Vagina (tissue), 2 donors: ENCODE results near the gene ZNHIT3. TPM values are rescaled to one million over a fixed set of nuclear protein-coding genes. Genes with fewer than 3 reads are reported as not detected.

Source experiments
- DNase-seq, 2 donors: peaks; one replicate each; pipeline ENCODE4 v3.0.0-alpha.2; 2017; ENCODE audit errors: extremely low spot score in 2 of 2
- H3K27ac ChIP-seq: fragments of 200-600 bp; sonication (generic); one replicate; pipeline ENCODE4 v1.5.1; 2019
- H3K27me3 ChIP-seq: fragments of 200-600 bp; sonication (generic); one replicate; pipeline ENCODE4 v1.5.1; 2019
- H3K36me3 ChIP-seq, 2 donors: fragments of 200-600 bp; sonication (generic); one replicate each; pipeline ENCODE4 v1.5.1; 2017 to 2019
- H3K4me1 ChIP-seq: fragments of 200-600 bp; sonication (generic); one replicate; pipeline ENCODE4 v1.5.1; 2019
- H3K4me3 ChIP-seq, 2 donors: fragments of 200-600 bp; sonication (generic); 1 replicate in 1 of 2; 2 replicates in 1 of 2; pipeline ENCODE4 v1.5.1; 2016 to 2019
- H3K9me3 ChIP-seq: fragments of 200-600 bp; sonication (generic); one replicate; pipeline ENCODE4 v1.5.1; 2019
- CTCF ChIP-seq, 3 experiments: fragments of 450-650 bp in 2 of 3; fragments of 200-600 bp in 1 of 3; sonication (generic) in 1 of 3; IDR thresholded peaks; one replicate each; pipeline ENCODE4 v1.5.1; 2017 to 2019; ENCODE audit warnings: antibody characterized with exemption in 3 of 3, mild to moderate bottlenecking in 2 of 3, moderate library complexity in 2 of 3
- POLR2A ChIP-seq, 2 donors: fragments of 450-650 bp; IDR thresholded peaks; one replicate each; pipeline ENCODE4 v1.6.1; 2017; ENCODE audit warnings: antibody characterized with exemption in 2 of 2, mild to moderate bottlenecking in 2 of 2, moderate library complexity in 2 of 2
- POLR2AphosphoS5 ChIP-seq, 2 donors: sonication (generic); formaldehyde crosslinking; IDR thresholded peaks; one replicate each; pipeline ENCODE4 v1.9.0; 2017; ENCODE audit warnings: antibody characterized with exemption in 2 of 2, mild to moderate bottlenecking in 2 of 2, low read depth in 1 of 2; ENCODE audit not compliant: insufficient read depth in 1 of 2
- intact Hi-C: fragments of 100-400 bp; cut with DNase I; formaldehyde crosslinking; loops from one replicate; pipeline ENCODE4 v1.15.1; 2023
- total RNA-seq: library from RNA; depleted of rRNA; stranded (reverse); fragments of >200 nt; gene quantifications from one replicate; pipeline ENCODE4 v1.2.3, GENCODE V29; 2016

ZNHIT3 gene
- total RNA-seq, 1 donor from 2014 or later = 13.5 TPM

DNA sequence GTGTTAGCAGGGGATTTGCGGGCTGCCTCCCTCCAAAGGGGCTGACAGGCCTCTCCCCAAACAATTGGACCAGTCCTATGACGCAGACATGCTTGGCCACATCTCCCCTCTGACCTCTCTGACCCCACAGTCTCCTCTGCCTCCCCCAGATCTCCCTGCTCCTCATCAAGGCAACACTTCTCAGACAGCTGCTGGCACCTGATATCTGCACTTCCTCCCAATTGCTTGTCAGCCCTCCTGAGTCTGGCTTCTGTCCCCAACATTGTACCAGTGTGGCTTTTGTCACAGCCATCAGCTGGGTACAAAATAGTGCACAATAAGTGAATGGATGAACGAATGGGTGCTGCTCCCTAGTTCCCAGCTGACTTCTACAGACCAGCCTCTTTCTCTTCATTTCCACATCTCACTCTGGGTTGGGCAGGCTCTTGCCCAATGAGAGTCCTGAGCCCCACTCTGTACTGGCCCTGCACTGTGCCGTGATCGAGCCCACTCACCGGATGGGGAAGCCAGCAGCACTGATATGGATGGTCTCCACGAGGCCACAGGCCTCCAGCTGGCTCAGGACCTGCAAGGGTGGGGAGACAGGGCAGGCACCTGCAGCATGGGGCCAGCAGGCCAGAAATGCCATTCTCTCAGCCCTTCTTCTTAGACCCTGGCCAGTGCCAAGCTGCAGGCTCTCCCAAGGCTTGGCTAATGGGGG lies 17.1 kb downstream of the ZNHIT3 start:
- H3K27me3 ChIP-seq = no peaks in the 10 kb centered on the region
- no peaks in the 10 kb centered on the region for H3K9me3 ChIP-seq
- H3K4me3 ChIP-seq = no peak overlapping the region
- H3K27ac ChIP-seq = no peak overlapping the region
- H3K36me3 ChIP-seq = peaks cover 0 to 47% of the 10 kb centered on the region in 2 donors
- DNase-seq = no peak
- H3K4me1 ChIP-seq = no peaks in the 10 kb centered on the region
- intact Hi-C loops = no loop called here
- TF ChIP-seq POLR2AphosphoS5 (IDR thresholded peaks at IDR 0.05; ENCODE audit: insufficient read depth in 1 of 2, low read depth in 1 of 2) (no peak), CTCF (IDR thresholded peaks at IDR 0.05) (no peak), POLR2A (IDR thresholded peaks at IDR 0.05) (no peak)

DNA sequence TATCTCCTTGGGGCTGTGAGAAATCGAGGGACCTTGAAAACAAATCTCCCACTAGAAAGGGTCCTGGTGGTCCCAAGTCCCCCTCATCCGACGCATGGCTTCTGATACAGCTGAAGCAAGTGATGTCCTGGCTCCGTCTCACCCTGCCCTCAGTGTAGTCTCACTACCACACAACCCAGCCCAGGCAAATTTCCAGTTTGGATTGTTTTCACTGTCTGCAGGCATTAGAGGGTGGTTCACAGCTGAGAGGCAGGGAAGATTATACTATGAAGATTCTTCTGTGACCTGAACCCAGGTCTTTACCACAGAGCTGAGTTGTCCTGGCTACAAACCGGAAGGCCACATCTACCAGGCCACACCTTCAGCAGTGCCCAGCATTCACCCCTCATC lies 17.7 kb downstream of the ZNHIT3 start:
- TF ChIP-seq POLR2AphosphoS5 (IDR thresholded peaks at IDR 0.05; ENCODE audit: insufficient read depth in 1 of 2, low read depth in 1 of 2) (no peak), CTCF (IDR thresholded peaks at IDR 0.05) (no peak), POLR2A (IDR thresholded peaks at IDR 0.05) (no peak)
- Histone ChIP-seq H3K9me3 (no peaks in the 10 kb centered on the region), H3K36me3 (peaks cover 0 to 47% of the 10 kb centered on the region in 2 donors), H3K4me1 (no peaks in the 10 kb centered on the region), H3K4me3 (no peak overlapping the region), H3K27me3 (no peaks in the 10 kb centered on the region), H3K27ac (no peak overlapping the region)
- intact Hi-C loops = no loop called here
- no peak for DNase-seq

DNA sequence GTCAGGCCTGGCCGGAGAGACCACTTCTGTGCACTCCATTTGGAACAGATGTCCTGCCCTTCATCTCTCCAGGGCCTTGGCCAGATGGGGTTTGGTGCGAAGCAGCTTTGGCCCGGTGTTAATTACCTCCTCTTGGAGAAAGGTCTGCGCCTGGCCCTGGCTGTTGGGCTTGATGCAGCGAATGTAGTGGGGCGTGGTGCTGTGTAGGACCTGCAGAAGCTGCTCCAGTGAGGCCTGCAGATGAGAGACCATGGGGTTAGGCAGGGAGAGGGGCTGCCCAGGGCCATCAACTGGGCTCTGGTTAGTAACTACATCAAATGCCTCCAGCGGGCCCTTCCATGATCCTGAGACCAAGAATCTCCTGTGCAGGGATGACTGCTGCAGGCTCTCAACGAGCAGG lies 18.7 kb downstream of the ZNHIT3 start:
- Histone ChIP-seq H3K4me1 (no peaks in the 10 kb centered on the region), H3K36me3 (peaks cover 0 to 47% of the 10 kb centered on the region in 2 donors), H3K27ac (no peak overlapping the region), H3K9me3 (no peaks in the 10 kb centered on the region), H3K27me3 (no peaks in the 10 kb centered on the region), H3K4me3 (no peak overlapping the region)
- DNase-seq = no peak
- TF ChIP-seq POLR2AphosphoS5 (IDR thresholded peaks at IDR 0.05; ENCODE audit: insufficient read depth in 1 of 2, low read depth in 1 of 2) (no peak), CTCF (IDR thresholded peaks at IDR 0.05) (no peak), POLR2A (IDR thresholded peaks at IDR 0.05) (no peak)
- intact Hi-C loops = no loop called here

DNA sequence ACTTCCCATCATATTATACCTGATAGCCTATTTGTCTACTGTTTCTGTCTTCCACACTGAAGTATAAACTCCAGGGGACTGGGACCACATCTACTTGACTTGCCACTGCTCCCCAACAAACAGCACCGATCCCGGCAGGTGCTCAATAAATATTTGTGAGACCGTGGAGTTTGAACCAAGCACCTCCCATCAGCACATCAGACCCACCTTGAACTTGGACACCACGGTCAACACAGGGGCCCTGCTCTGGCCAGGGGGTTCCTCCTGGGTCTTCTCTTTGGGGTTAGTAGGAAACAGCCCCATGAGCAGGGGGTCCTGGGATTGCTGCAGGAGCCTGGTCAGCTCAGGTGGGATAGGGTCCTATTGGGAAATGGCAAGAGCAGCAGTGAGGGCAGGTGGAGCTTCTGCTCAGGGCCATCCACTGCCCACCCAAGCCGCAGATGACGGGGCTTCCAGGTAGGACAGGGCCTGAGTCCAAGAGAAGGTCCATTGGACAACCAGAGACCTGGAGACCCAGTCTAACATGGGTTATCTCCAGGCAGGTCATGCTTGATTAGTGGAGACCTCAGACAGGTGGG lies 19.9 kb downstream of the ZNHIT3 start:
- peaks cover 0 to 40% of the 10 kb centered on the region in 2 donors for H3K36me3 ChIP-seq

More for the DNA sequence above, 19.9 kb downstream of the ZNHIT3 start:
- H3K4me1 ChIP-seq = no peaks in the 10 kb centered on the region
- DNase-seq = no peak
- no peaks in the 10 kb centered on the region for H3K9me3 ChIP-seq
- TF ChIP-seq CTCF (IDR thresholded peaks at IDR 0.05) (no peak), POLR2AphosphoS5 (IDR thresholded peaks at IDR 0.05; ENCODE audit: insufficient read depth in 1 of 2, low read depth in 1 of 2) (no peak), POLR2A (IDR thresholded peaks at IDR 0.05) (no peak)
- intact Hi-C loops = no loop called here
- H3K27ac ChIP-seq = no peak overlapping the region
- no peak overlapping the region for H3K4me3 ChIP-seq
- no peaks in the 10 kb centered on the region for H3K27me3 ChIP-seq
